D341Med (cell line): Measurements from ENCODE around the gene RSRC2.
"Not testable (repeated sequence)": the region's sequence is repeated elsewhere in the genome, so short reads cannot be mapped to it uniquely, and the experiment has no call there.

Source experiments
- DNase-seq: peaks from one replicate; pipeline ENCODE4 v3.0.0; 2012; ENCODE audit warnings: low spot score

Gene RSRC2

DNA sequence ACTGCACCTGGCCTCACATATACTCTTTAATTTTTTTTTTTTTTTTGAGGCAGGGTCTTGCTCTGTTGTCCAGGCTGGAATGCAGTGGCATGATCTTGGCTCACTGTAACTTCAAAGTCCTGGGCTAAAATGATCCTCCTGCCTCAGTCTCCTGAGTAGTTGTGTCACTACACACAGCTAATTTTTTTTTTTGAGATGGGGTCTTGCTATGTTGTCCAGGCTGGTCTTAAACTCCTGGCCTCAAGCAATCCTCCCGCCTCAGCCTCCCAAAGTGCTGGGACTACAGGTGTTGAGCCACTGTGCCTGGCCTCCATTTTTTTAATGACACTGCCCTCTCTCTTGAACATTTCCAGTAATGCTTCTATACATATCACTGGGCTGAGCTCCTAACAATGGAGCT, 42.4 kb downstream of the RSRC2 start:
- DNase-seq = not testable (repeated sequence)

DNA sequence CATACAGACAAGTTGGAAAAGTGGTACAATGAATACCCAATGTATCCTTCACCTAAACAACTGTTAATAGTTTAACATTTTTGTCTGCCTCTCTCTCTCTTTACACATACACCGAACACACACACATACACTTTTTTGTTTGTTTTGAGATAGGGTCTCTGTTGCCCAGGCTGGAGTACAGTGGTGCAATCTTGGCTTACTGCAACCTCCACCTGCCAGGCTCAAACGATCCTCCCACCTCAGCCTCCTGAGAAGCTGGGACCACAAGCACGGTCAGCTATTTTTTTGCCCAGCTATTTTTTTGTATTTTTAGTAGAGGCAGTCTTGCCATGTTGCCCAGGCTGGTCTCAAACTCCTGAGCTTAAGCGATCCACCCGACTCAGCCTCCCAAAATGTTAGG, 42.8 kb downstream of the RSRC2 start:
- no peak for DNase-seq

DNA sequence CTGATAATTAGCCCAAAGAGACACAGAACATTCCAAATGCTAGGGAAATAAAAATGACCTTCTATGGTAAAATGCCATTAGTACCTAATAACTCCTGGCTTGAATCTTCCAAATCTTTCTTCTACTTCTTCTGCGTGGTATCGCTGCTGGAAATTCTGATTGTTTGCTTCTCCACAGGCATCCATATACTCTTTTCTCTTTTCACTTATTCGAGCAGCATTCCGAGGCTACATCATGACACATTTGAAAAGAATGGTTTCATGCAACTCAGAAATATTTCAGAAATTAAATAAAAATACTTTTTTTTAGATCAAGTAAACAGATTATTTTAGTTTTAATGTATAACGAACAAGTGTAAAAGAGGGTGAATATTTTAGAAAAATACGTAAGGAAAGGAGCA, 44.9 kb downstream of the RSRC2 start:
- DNase-seq = no peak

DNA sequence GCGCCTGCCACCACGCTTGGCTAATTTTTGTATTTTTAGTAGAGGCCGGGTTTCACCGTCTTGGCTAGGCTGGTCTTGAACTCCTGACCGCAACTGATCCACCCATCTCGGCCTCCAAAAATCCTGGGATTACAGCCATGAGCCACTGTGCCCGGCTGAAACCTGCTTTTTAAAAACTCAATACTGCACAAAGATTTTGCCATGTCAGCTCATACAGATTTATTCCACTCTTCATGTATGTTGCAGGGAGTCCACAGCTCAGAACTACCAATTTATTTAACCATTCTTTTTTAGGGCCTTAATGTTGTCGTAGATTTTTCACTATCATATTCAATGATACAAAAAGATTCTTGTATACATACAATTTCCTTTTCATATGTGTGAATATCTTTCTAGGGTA, 46.0 kb downstream of the RSRC2 start:
- no peak for DNase-seq

DNA sequence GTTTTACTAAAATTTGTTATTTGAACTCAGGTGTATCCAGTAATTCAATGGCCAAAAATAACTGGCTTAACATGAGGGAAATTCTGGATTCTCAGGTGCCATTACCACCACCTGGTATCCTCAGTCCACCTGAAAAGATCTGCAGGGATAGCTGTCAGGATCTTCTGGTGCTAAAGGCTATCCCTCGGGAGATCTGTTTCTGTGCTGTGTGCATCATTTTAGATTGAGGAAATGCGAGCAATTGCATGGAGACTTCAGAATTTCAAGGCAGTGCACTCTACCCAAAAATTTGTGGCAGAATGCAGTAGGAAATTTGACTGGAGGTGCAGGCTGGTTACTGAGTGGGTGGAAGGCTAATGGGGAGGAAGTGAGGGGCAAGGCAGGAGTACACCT, 52.4 kb downstream of the RSRC2 start:
- DNase-seq = no peak

DNA sequence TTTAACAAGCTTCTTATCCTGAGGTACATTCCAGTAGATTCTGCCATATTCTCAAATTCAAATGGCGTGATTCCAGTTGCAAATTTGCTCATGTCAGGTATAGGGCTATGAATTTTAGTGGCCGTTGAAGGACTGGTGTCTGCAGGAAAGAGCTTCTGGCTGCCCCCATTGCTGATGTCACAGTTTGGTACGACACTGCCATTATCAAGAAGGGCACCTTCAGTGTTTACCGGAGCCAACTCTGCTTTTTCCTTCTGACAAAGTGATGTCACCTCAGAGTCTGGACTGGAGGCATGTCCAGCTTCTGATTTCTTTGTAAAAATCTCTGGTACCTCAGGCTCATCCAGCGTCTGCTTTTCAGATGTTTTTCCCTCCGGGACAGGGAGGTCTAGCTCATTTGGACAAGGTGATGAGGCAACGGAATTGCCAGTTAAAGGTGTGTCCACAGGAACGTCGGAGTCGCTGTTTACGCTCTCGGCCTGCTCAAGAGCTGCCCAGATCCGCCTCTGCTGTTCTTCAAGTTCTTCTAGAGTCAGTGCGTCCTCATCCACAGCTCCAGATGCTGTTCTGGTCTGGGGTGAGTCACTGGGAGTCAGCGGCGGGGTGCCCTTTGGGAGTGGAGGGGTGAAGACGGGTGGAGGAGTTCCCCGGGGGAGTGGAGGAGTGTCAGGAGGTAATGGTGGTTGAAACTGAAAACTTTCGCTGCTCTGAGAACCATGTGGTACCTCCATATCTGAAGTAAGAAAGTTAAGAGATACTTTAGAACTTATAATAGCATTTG, 53.0 kb downstream of the RSRC2 start:
- no peak for DNase-seq

DNA sequence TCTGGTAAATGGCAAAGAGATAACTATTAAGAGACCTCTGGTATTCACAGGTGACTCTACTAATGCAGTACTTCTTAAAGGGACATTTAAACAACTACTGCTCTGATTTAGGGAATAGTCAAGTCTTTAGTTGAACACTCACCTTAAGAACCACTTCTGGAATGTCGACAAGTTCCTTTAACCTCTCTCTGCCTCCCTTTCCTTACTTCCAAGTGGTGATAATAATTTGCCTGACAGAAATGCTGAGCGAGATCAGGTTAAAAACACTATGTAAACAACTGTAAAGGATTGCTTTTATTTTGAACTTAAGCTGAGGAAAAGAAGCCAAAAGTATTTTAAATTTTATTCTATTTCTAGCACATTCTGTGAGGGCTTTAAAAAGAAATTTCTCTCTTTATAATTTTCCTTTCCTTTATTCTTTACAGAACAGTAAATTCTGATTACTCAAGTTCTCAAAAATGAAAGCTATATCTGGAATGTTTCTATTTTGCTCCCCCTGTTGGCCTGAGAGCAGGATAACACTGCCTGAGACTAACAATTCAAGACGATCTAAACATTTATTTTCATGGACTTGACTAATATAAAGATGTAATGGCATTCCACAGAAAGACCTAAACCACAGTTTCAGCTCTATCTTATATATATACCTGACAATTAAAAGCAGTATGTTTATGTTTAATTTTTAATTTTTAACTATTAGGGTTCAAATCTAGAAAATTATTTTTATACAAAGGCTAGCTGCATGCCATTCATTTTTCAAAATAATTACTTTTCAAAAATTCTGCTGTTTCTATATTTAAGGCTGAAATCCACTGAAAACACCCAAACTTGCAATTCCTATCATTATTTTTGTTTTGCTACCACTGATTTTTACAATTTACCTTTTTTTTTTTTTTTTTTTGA, 55.2 kb downstream of the RSRC2 start:
- DNase-seq = peak; percentile 58

DNA sequence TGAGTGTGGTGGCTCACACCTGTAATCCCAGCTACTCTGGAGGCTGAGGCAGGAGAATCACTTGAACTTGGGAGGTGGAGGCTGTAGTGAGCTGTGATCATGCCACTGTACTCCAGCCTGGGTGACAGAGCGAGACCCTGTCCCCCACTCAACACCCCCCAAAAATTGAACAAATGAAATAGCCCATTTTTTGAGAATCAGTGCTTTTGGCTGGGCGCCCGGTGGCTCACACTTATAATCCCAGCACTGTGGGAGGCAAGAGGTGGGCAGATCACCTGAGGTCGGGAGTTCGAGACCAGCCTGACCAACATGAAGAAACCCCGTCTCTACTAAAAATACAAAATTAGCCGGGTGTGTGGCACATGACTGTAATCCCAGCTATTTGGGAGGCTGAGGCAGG, 56.2 kb downstream of the RSRC2 start:
- DNase-seq = not testable (repeated sequence)

DNA sequence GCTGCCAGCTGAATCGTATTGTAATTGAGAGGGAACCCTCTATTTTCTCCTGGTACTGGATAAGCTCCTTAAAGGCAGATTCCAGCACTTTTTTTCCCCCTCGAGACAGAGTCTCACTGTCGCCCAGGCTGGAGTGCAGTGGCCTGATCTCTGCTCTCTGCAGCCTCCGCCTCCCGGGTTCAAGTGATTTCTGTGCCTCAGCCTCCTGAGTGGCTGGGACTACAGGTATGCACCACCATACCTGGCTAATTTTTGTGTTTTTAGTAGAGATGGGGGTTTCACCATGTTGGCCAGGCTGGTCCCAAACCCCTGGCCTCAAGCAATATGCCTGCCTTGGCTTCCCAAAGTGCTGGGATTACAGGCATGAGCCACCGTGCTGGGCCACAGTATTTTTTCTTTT, 56.9 kb downstream of the RSRC2 start:
- DNase-seq = not testable (repeated sequence)

DNA sequence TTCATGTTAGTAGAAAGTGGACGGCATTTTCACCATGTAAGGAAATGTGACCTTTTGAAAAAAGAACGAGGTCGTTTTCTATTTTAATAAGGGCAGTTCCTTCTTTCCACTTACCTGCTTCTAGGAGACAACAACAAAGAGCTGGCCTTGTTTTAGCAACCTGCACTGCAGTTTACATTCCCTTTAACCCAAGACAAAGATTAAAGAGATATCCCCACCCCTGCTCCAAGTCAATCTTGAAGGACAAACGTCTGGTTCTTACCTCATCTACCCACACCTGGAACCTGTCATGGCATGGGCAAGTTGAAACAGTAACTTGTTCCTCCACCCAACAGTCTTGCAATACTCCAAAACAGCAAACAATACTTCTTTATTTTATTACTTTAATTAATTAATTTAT, 58.8 kb downstream of the RSRC2 start:
- no peak for DNase-seq

DNA sequence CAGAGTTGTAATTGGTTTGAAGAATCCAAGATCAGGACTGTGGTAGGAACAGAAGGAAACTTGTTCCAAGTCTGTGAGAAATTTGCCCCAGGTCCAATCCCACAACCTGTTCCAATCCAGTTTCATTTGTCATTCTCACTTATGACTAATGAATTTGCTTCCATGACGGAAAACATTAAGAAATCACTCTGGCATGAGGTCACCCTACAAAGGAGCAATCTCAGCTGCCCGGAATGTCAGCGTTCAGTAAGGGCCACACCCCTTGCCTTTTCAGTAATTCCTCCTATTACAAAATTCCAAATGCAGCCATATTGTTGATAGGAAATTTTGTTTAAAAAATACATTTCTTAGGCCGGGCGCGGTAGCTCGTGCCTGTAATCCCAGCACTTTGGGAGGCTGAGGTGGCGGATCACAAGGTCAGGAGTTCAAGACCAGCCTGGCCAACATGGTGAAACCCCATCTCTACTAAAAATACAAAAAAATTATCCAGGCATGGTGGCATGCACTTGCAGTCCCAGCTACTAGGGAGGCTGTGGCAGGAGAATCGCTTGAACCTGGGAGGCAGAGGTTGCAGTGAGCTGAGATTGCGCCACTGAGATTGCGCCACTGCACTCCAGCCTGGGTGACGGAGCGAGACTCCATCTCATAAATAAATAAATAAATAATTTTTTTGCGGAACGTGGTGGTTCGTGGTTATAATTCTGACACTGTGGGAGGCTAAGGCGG, 62.3 kb downstream of the RSRC2 start:
- not testable (repeated sequence) for DNase-seq

DNA sequence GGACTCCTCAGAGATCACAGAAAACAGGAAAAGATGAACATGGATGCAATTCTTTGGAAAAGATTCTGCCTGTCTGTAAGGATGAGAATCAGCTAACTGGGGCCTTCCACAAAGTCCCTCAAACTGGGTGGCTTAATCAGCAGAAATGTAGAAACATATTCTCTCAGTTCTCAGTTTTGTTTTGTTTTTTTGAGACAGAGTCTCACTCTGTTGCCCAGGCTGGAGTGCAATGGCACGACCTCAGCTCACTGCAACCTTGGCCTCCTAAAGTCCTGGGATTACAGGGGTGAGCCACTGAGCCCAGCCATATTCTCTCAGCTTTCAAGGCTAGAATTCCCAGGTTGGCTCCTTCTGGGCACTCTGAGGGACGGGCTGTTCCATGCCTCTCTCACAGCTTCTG, 66.1 kb downstream of the RSRC2 start:
- DNase-seq = no peak

DNA sequence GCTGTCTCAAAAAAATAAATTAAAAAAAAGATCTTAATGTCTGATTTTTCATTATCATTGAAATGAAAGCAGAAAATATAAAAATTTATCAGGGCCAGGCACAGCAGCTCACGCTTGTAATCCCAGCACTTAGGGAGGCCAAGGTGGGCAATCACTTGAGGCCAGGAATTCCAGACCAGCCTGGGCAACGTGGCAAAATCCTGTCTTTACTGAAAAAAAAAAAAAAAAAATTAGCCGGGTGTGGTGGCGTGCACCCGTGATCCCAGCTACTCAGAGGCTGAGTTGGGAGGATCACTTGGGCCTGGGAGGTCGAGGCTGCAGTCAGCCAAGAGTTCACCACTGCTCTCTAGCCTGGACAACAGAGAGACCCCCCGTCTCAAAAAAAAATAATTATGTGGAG, 66.7 kb downstream of the RSRC2 start:
- DNase-seq = no peak

DNA sequence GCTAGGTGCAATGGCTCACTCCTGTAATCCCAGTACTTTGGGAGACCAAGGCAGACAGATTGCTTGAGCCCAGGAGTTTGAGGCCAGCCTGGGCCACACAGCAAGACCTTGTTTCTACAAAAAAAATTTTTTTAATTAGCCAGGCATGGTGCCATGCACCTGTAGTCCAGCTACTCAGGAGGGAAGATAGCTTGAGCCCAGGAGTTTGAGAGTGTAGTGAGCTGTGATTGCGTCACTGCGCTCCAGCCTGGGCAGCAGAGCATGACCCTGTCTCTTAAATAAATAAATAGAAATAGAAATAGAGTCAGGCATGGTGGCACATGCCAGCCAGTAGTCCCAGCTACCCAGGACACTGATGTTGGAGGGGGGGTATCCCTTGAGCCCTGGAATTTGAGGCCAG, 67.5 kb downstream of the RSRC2 start:
- DNase-seq = no peak

DNA sequence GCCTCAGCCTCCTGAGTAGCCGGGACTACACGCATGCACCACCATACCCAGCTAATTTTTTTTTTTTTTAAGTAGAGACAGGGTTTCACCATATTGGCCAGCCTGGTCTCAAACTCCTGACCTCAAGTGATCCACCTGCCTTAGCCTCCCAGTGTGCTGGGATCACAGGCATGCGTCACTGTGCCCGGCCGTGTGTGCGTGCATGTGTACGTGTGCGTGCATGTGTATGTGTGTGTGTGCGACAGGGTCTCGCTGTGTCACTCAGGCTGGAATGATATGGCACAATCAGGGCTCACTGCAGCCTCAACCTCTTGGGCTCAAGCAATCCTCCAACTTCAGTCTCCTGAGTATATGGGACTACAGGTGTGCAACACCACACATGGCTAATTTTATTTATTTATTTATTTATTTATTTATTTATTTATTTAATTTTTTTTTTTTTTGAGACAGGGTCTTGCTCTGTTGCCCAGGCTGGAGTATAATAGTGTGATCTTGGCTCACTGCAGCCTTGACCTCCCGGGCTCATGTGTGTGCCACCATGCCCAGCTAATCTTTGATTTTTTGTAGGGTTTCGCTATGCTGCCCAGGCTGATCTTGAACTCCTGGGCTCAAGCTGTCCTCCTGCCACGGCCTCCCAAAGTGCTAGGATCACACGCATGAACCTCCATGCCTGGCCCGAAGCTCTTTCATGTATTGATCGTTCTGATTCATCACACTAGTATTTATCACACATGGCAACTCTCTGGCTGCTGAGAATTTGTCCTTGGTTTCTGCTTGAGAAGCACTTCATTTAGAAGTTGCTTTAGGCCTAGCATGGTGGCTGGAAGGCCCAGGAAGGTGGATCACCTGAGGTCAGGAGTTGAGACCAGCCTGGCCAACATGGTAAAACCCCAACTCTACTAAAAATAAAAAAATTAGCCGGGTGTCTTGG, 68.4 kb downstream of the RSRC2 start:
- no peak for DNase-seq

DNA sequence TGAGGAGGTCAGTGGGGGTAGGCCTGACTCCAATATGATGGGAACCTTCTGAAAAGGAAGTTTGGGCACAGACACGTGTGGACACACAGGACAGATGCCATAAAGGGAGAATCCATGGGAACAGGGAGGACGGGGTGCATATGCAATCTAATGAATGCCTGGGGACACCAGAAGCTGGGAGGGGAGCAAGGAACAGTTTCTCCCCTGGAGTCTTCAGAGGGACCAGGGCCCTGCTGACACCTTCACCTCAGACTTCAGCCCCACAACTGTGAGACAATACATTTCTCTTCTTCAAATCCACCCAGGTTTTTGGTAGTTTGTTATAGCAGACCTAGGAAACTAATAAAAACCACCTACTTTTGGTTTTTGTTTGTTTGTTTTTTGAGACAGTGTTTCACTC, 69.1 kb downstream of the RSRC2 start:
- DNase-seq = no peak

DNA sequence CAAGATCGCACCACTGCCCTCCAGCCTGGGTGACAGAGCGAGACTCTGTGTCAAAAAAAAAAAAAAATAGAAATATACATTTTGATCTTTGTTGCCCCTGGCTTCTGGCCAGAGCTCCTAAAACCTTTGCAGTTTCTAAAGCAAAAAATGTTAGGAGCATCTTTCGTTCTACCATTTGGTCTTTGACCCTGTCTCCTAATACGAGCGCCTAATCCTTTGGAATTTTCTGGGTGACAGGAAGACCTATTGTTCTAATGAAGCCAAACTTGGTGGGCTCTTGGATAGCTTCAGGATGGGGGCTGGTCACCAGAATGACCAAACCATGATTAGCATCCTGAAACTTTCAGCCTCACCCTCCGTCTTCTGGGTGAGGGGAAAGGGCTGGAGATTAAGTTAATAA, 72.0 kb downstream of the RSRC2 start:
- no peak for DNase-seq

DNA sequence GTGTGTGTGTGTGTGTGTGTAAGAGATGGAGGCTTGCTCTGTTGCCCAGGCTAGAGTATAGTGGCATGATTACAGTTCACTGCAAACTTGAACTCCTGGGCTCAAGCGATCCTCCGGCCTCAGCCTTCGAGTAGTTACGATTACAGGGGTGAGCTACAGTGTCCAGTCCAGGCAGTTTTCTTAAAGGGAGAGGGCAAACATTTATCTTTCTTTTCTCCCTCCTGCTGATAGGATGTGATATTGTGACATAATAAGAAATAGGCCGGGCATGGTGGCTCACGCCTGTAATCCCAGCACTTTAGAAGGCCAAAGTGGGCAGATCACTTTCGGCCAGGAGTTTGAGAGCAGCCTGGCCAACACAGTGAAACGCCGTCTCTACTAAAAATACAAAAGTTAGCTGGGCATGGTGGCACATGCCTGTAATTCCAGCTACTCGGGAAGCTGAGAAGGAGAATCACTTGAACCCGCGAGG, 72.5 kb downstream of the RSRC2 start:
- no peak for DNase-seq
